ENCODE results near the gene TMEM255B. TPM values are rescaled to one million over a fixed set of nuclear protein-coding genes. Genes with fewer than 3 reads are reported as not detected.

The TMEM255B gene
- total RNA-seq, 2 experiments from 2014 or later: 1.8 to 1.9 TPM

- no peak for DNase-seq
- no peak for ATAC-seq
- Mint-ChIP-seq H3K27me3 (ENCODE audit: low read depth) (no peaks in the 10 kb centered on the region), H3K27ac (no peak overlapping the region), H3K4me3 (no peak overlapping the region), H3K36me3 (ENCODE audit: low read depth) (no peaks in the 10 kb centered on the region), H3K4me1 (ENCODE audit: low read depth) (peaks cover 5% of the 10 kb centered on the region), H3K9me3 (ENCODE audit: insufficient read depth) (peaks cover 10% of the 10 kb centered on the region)
- POLR2A ChIA-PET: no interaction called here
- CTCF ChIA-PET: no interaction called here
Observed at GRCh38 chr13:113768018-113768905, 9.2 kb downstream of the TMEM255B start.

GRCh38 chr13:113769106-113769505 is 10.1 kb downstream of the TMEM255B start:
- peaks cover 10% of the 10 kb centered on the region for H3K9me3 Mint-ChIP-seq (ENCODE audit: insufficient read depth)
- ATAC-seq (no peak), DNase-seq (no peak)
- peaks cover 5% of the 10 kb centered on the region for H3K4me1 Mint-ChIP-seq (ENCODE audit: low read depth)
- H3K4me3 Mint-ChIP-seq: no peak overlapping the region
- no peaks in the 10 kb centered on the region for H3K36me3 Mint-ChIP-seq (ENCODE audit: low read depth)
- H3K27me3 Mint-ChIP-seq (ENCODE audit: low read depth): no peaks in the 10 kb centered on the region
- CTCF ChIA-PET: no interaction called here
- POLR2A ChIA-PET: no interaction called here
- H3K27ac Mint-ChIP-seq: no peak overlapping the region

GRCh38 chr13:113769881-113770280 is 10.9 kb downstream of the TMEM255B start:
- H3K4me1 Mint-ChIP-seq (ENCODE audit: low read depth): peaks cover 5% of the 10 kb centered on the region
- H3K36me3 Mint-ChIP-seq (ENCODE audit: low read depth): no peaks in the 10 kb centered on the region
- H3K27me3 Mint-ChIP-seq (ENCODE audit: low read depth): no peaks in the 10 kb centered on the region
- H3K27ac Mint-ChIP-seq: no peak overlapping the region
- ChIA-PET POLR2A (no interaction called here), CTCF (no interaction called here)
- peaks cover 10% of the 10 kb centered on the region for H3K9me3 Mint-ChIP-seq (ENCODE audit: insufficient read depth)
- H3K4me3 Mint-ChIP-seq: no peak overlapping the region
- ATAC-seq (no peak), DNase-seq (no peak)

GRCh38 chr13:113770441-113770840 is 11.4 kb downstream of the TMEM255B start:
- Mint-ChIP-seq H3K27ac (no peak overlapping the region), H3K4me1 (ENCODE audit: low read depth) (peaks cover 5% of the 10 kb centered on the region), H3K4me3 (no peak overlapping the region), H3K27me3 (ENCODE audit: low read depth) (no peaks in the 10 kb centered on the region), H3K9me3 (ENCODE audit: insufficient read depth) (peaks cover 10% of the 10 kb centered on the region), H3K36me3 (ENCODE audit: low read depth) (no peaks in the 10 kb centered on the region)
- DNase-seq (no peak), ATAC-seq (no peak)
- ChIA-PET POLR2A (no interaction called here), CTCF (no interaction called here)

GRCh38 chr13:113770937-113771336 is 11.9 kb downstream of the TMEM255B start:
- no peaks in the 10 kb centered on the region for H3K36me3 Mint-ChIP-seq (ENCODE audit: low read depth)
- H3K9me3 Mint-ChIP-seq (ENCODE audit: insufficient read depth): peaks cover 10% of the 10 kb centered on the region
- peaks cover 5% of the 10 kb centered on the region for H3K4me1 Mint-ChIP-seq (ENCODE audit: low read depth)
- H3K27me3 Mint-ChIP-seq (ENCODE audit: low read depth): no peaks in the 10 kb centered on the region
- ATAC-seq (no peak), DNase-seq (no peak)
- ChIA-PET POLR2A (no interaction called here), CTCF (no interaction called here)
- no peak overlapping the region for H3K4me3 Mint-ChIP-seq
- H3K27ac Mint-ChIP-seq: no peak overlapping the region

DNA sequence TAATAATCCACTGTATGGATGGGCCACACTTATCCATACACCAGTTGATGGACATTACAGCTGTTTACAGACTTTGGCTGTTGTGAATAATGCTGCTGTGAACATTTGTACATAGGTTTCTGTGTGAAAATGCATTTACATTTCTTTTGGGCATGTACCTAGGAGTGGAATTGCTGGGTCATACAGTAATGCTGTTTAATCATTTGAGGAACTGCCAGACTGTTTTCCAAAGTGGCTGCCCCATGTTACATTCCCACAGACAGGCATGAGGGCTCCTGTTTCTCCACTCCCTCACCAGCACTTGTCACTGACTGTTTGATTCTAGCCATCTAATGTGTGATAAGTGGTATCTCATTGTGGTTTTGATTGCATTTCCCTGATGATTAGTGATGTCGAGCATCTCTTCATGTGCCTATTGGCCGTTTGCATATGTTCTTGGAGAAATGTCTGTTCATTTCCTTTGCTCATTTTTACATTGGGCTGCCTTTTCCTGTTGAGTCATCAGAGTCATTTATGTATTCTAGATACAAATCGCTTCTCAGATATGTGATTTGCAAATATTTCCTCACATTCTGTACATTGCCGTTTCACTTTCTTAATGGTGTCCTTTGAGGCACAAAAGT is 12.8 kb downstream of the TMEM255B start:
- DNase-seq: no peak
- peaks cover 5% of the 10 kb centered on the region for H3K4me1 Mint-ChIP-seq (ENCODE audit: low read depth)
- no peaks in the 10 kb centered on the region for H3K36me3 Mint-ChIP-seq (ENCODE audit: low read depth)
- H3K9me3 Mint-ChIP-seq (ENCODE audit: insufficient read depth): peaks cover 10% of the 10 kb centered on the region
- H3K27ac Mint-ChIP-seq: no peak overlapping the region
- ATAC-seq: no peak
- ChIA-PET POLR2A (no interaction called here), CTCF (no interaction called here)
- H3K4me3 Mint-ChIP-seq: no peak overlapping the region
- H3K27me3 Mint-ChIP-seq (ENCODE audit: low read depth): no peaks in the 10 kb centered on the region

- H3K27ac Mint-ChIP-seq: no peak overlapping the region
- peaks cover 5% of the 10 kb centered on the region for H3K4me1 Mint-ChIP-seq (ENCODE audit: low read depth)
- H3K36me3 Mint-ChIP-seq (ENCODE audit: low read depth): no peaks in the 10 kb centered on the region
- peaks cover 10% of the 10 kb centered on the region for H3K9me3 Mint-ChIP-seq (ENCODE audit: insufficient read depth)
- H3K27me3 Mint-ChIP-seq (ENCODE audit: low read depth): peaks cover 9% of the 10 kb centered on the region
- DNase-seq: no peak
- ChIA-PET POLR2A (no interaction called here), CTCF (no interaction called here)
- no peak overlapping the region for H3K4me3 Mint-ChIP-seq
- ATAC-seq: no peak
Observed at GRCh38 chr13:113774177-113775107, 15.4 kb downstream of the TMEM255B start.

GRCh38 chr13:113775451-113776145 is 16.6 kb downstream of the TMEM255B start:
- CTCF ChIA-PET: no interaction called here
- H3K27ac Mint-ChIP-seq: no peak overlapping the region
- H3K27me3 Mint-ChIP-seq (ENCODE audit: low read depth): peaks cover 12% of the 10 kb centered on the region
- ATAC-seq (no peak), DNase-seq (no peak)
- peaks cover 10% of the 10 kb centered on the region for H3K9me3 Mint-ChIP-seq (ENCODE audit: insufficient read depth)
- H3K4me1 Mint-ChIP-seq (ENCODE audit: low read depth): peaks cover 5% of the 10 kb centered on the region
- POLR2A ChIA-PET: no interaction called here
- no peak overlapping the region for H3K4me3 Mint-ChIP-seq
- no peaks in the 10 kb centered on the region for H3K36me3 Mint-ChIP-seq (ENCODE audit: low read depth)

DNA sequence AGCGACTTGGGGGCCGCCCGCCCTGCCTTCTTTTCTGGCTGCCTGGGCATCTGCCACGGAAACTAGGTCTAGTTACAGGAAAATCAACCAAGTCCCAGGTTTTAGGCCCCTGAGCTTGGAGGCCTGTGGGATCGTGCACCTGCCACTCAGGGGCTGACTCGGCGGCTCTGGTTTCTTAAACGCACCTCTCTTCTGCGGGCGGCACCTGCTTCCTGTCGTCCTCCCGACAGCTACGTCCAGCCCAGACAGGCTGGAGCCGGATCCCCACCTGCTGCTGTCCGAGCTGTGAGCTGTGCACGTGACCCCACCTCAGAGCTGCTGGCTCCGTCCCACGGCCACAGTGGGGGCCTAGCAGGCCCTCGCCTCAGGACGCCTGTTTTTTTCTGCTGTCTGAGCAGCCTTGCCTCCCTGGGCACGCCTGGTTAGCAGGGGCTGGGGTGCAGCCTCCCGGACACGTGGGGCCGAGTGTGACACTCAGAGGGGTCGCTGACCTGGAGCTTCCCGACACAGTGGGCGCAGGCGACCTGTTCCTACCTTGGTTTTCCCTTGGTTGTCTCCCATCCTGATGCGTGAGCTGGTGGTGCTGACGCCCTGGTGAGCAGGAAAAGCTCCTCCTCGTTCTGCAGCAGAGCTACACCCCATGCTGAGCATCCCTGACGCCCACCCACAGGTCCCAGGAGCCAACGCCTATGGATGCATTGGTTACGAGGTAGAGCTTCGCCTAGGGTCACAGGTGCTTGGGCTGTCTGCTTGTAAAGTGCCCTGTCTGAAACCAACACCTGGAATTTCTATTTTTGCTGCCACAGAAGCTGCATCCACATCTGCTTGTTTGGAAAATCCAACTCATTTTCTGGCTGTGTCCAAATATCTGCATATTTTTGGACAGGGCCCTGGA is 17.5 kb downstream of the TMEM255B start:
- DNase-seq: no peak
- POLR2A ChIA-PET: no interaction called here
- no peak overlapping the region for H3K4me3 Mint-ChIP-seq

GRCh38 chr13:113777311-113778260 is 18.6 kb downstream of the TMEM255B start:
- Mint-ChIP-seq H3K9me3 (ENCODE audit: insufficient read depth) (peaks cover 2% of the 10 kb centered on the region), H3K4me3 (no peak overlapping the region), H3K4me1 (ENCODE audit: low read depth) (no peaks in the 10 kb centered on the region), H3K36me3 (ENCODE audit: low read depth) (no peaks in the 10 kb centered on the region), H3K27ac (no peak overlapping the region), H3K27me3 (ENCODE audit: low read depth) (peaks cover 15% of the 10 kb centered on the region)
- ChIA-PET CTCF (no interaction called here), POLR2A (no interaction called here)
- DNase-seq: peak; percentile 29
- peak; percentile 55 for ATAC-seq

More for the DNA sequence above, 17.5 kb downstream of the TMEM255B start:
- H3K36me3 Mint-ChIP-seq (ENCODE audit: low read depth): no peaks in the 10 kb centered on the region
- H3K4me1 Mint-ChIP-seq (ENCODE audit: low read depth): peaks cover 5% of the 10 kb centered on the region
- H3K27ac Mint-ChIP-seq: no peak overlapping the region
- ATAC-seq: no peak
- H3K9me3 Mint-ChIP-seq (ENCODE audit: insufficient read depth): peaks cover 10% of the 10 kb centered on the region
- CTCF ChIA-PET: no interaction called here
- peaks cover 15% of the 10 kb centered on the region for H3K27me3 Mint-ChIP-seq (ENCODE audit: low read depth)
